GM12874 (cell line): Measurements from ENCODE around the gene IFNGR1.

Source experiments
- TF ChIP-seq, protein P1 (sequence below): IDR thresholded peaks from 2 replicates; pipeline ENCODE4 v1.5.1; 2011; ENCODE audit warnings: low read depth, mild to moderate bottlenecking, control low read depth, low read length, moderate library complexity; ENCODE audit not compliant: insufficient read depth

The IFNGR1 gene

GRCh38 chr6:137203256-137203655, 15.9 kb downstream of the IFNGR1 start:
- TF ChIP-seq, protein P1, sequence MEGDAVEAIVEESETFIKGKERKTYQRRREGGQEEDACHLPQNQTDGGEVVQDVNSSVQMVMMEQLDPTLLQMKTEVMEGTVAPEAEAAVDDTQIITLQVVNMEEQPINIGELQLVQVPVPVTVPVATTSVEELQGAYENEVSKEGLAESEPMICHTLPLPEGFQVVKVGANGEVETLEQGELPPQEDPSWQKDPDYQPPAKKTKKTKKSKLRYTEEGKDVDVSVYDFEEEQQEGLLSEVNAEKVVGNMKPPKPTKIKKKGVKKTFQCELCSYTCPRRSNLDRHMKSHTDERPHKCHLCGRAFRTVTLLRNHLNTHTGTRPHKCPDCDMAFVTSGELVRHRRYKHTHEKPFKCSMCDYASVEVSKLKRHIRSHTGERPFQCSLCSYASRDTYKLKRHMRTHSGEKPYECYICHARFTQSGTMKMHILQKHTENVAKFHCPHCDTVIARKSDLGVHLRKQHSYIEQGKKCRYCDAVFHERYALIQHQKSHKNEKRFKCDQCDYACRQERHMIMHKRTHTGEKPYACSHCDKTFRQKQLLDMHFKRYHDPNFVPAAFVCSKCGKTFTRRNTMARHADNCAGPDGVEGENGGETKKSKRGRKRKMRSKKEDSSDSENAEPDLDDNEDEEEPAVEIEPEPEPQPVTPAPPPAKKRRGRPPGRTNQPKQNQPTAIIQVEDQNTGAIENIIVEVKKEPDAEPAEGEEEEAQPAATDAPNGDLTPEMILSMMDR, result no peak

DNA sequence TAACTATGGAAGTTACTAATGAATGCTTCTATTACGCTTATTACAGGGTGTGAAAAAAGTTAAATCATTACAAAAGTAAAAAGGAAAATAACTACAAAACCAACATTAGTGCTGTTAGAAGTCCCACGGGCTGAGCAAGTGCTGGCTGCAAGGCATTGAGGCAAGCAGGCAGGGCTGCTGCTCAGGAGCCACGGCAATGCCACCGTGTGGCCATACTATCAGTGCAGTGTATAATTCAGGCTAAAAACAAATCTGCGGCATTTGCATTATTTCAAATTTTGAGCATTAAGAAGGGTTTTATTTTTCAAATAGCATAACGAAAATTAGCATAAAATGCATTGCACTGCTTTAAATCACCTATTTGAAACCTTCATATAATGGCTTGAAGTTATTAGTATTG, 17.1 kb downstream of the IFNGR1 start:
- TF ChIP-seq, protein P1, result peak; percentile 71

GRCh38 chr6:137201006-137201405, 18.2 kb downstream of the IFNGR1 start:
- TF ChIP-seq, protein P1, result no peak

DNA sequence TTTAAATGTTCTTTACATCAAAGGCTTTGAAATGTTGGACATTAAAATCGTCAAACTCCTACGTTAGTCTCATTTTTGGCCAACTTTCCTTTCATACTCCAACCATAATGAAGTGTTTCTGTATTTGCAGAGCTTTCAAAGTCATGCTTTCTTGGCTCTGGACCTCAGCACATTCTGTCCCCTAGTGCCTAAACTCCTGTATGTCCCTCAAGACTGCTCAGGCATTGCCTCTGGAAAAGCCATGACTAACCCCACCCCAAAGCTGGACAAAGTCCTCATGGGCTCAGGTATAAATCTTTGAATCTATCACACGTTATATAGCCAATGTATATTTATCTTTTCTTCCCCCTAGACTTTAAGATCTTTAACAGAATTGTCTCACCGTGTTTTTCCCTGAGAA, 18.9 kb downstream of the IFNGR1 start:
- TF ChIP-seq, protein P1, result no peak

- TF ChIP-seq, protein P1, result no peak
These were observed 21.2 kb downstream of the IFNGR1 start for GRCh38 chr6:137197684-137198645.

GRCh38 chr6:137193256-137194070, 25.7 kb downstream of the IFNGR1 start:
- TF ChIP-seq, protein P1, result no peak

- TF ChIP-seq, protein P1, result no peak
These were observed 26.4 kb downstream of the IFNGR1 start for GRCh38 chr6:137192821-137193220.
